GM19438 (cell line): Measurements from ENCODE around the gene ELAVL4.

ENCODE experiments used
- ATAC-seq: cut with Tn5 transposase; IDR thresholded peaks from one replicate; pipeline ENCODE4 v1.9.1; 2021; ENCODE audit warnings: low read depth; ENCODE audit not compliant: unreplicated experiment

Gene ELAVL4

GRCh38 chr1:50108497-50109059, at the start of gene ELAVL4:
Gene ELAVL4, plus strand, starts transcription at chr1:50108920. Its CDS starts 270 bp downstream, at chr1:50109190.
- ATAC-seq: no peak

GRCh38 chr1:50060279-50060678, 48.4 kb upstream of the ELAVL4 start:
- no peak for ATAC-seq

GRCh38 chr1:50066806-50067205, 41.9 kb upstream of the ELAVL4 start:
- ATAC-seq: no peak

GRCh38 chr1:50074931-50075330, 33.8 kb upstream of the ELAVL4 start:
- no peak for ATAC-seq

GRCh38 chr1:50077273-50077672, 31.4 kb upstream of the ELAVL4 start:
- no peak for ATAC-seq

GRCh38 chr1:50080904-50081586, 27.7 kb upstream of the ELAVL4 start:
- no peak for ATAC-seq

GRCh38 chr1:50084389-50084788, 24.3 kb upstream of the ELAVL4 start:
- ATAC-seq: no peak

- ATAC-seq: no peak
Observed at GRCh38 chr1:50091068-50091467, 17.7 kb upstream of the ELAVL4 start.

GRCh38 chr1:50095716-50096115, 13.0 kb upstream of the ELAVL4 start:
- no peak for ATAC-seq

GRCh38 chr1:50097021-50097679, 11.6 kb upstream of the ELAVL4 start:
- ATAC-seq: no peak

- no peak for ATAC-seq
Observed at GRCh38 chr1:50097791-50098190, 10.9 kb upstream of the ELAVL4 start.

- no peak for ATAC-seq
Observed at GRCh38 chr1:50098591-50099021, 10.1 kb upstream of the ELAVL4 start.

- ATAC-seq: no peak
Observed at GRCh38 chr1:50099654-50100053, 9.1 kb upstream of the ELAVL4 start.

GRCh38 chr1:50103615-50104081, 5.1 kb upstream of the ELAVL4 start:
- no peak for ATAC-seq

GRCh38 chr1:50105433-50105832, 3.3 kb upstream of the ELAVL4 start:
- ATAC-seq: no peak

- ATAC-seq: no peak
Observed at GRCh38 chr1:50106095-50106761, 2.5 kb upstream of the ELAVL4 start.

- ATAC-seq: no peak
Observed at GRCh38 chr1:50109116-50109515, 396 bp downstream of the ELAVL4 start.

GRCh38 chr1:50109647-50110075, 941 bp downstream of the ELAVL4 start:
- ATAC-seq: no peak

GRCh38 chr1:50110151-50110550, 1.4 kb downstream of the ELAVL4 start:
- ATAC-seq: no peak

GRCh38 chr1:50110656-50111055, 1.9 kb downstream of the ELAVL4 start:
- ATAC-seq: no peak

- no peak for ATAC-seq
Observed at GRCh38 chr1:50111503-50111902, 2.8 kb downstream of the ELAVL4 start.
